Thoracic aorta (tissue), 2 donors: Measurements from ENCODE around the gene RUNX1. TPM values are rescaled to one million over a fixed set of nuclear protein-coding genes. Genes with fewer than 3 reads are reported as not detected.

Experiments
- ATAC-seq: fragments of 150-250 bp; one replicate; pipeline ENCODE4 v1.8.0; 2017; ENCODE audit warnings: low read depth; ENCODE audit not compliant: insufficient number of reproducible peaks, low FRiP score
- DNase-seq: peaks from one replicate; pipeline ENCODE4 v3.0.0-alpha.2; 2020; ENCODE audit warnings: low spot score
- H3K27ac ChIP-seq, 2 donors: fragments of 200-600 bp; sonication (generic); 1 replicate in 1 of 2; 2 replicates in 1 of 2; pipeline ENCODE4 v1.5.1; 2016; ENCODE audit warnings: mild to moderate bottlenecking in 2 of 2, moderate library complexity in 2 of 2
- H3K27me3 ChIP-seq: fragments of 200-600 bp; sonication (generic); replicated peaks from 2 replicates; pipeline ENCODE4 v1.6.0; 2016; ENCODE audit warnings: mild to moderate bottlenecking; ENCODE audit not compliant: insufficient read depth
- H3K36me3 ChIP-seq: fragments of 200-600 bp; sonication (generic); one replicate; pipeline ENCODE4 v1.5.1; 2016
- H3K4me1 ChIP-seq, 2 donors: fragments of 200-600 bp; sonication (generic); 1 replicate in 1 of 2; 2 replicates in 1 of 2; pipeline versions ENCODE4 v1.5.1 to v1.6.0; 2016; ENCODE audit warnings: low read depth in 2 of 2, mild to moderate bottlenecking in 1 of 2; ENCODE audit not compliant: control insufficient read depth in 1 of 2
- H3K4me3 ChIP-seq: fragments of 200-600 bp; sonication (generic); 2 replicates; pipeline ENCODE4 v1.5.1; 2016; ENCODE audit warnings: mild to moderate bottlenecking
- H3K9me3 ChIP-seq: fragments of 200-600 bp; sonication (generic); 2 replicates; pipeline ENCODE4 v1.5.1; 2016
- total RNA-seq, 2 donors: library from RNA; depleted of rRNA; stranded (reverse); fragments of >200 nt; gene quantifications; one replicate each; pipeline versions ENCODE4 v1.1.0 to v1.2.3, GENCODE V29; 2016
- TF ChIP-seq, protein P1 (sequence below): fragments of 200-600 bp; sonication (generic); IDR thresholded peaks from one replicate; pipeline ENCODE4 v1.5.1; 2019; ENCODE audit warnings: antibody characterized with exemption

RUNX1 gene
- total RNA-seq, 2 donors from 2014 or later = 47.4 to 64.7 TPM

DNA sequence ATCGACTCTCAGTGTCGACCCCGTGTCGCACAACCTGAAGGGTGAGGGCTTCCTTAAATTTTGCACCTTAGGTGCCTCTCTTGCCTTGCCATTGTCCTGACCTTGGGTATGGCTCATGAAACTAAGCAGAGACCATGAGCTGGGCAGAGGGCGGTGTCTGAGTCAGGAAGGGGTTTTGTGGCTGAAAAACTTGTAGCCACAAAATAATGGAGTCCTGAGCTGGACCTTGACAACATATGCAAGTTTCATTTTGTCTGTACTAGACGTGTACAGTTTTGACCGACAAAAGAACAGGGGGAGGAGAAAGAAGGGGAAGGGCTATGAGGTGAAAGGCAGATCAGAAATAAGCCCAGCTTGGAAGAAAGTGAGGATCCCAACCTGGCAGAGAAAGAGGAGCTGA is 8.3 kb upstream of the RUNX1 start:
- no peak for ATAC-seq
- H3K9me3 ChIP-seq = no peaks in the 10 kb centered on the region
- H3K36me3 ChIP-seq = no peaks in the 10 kb centered on the region
- H3K27me3 ChIP-seq = no peaks in the 10 kb centered on the region
- H3K27ac ChIP-seq = no peak overlapping the region
- DNase-seq = no peak
- H3K4me1 ChIP-seq = peaks cover 17 to 22% of the 10 kb centered on the region in 2 donors
- no peak overlapping the region for H3K4me3 ChIP-seq
- TF ChIP-seq, protein P1, sequence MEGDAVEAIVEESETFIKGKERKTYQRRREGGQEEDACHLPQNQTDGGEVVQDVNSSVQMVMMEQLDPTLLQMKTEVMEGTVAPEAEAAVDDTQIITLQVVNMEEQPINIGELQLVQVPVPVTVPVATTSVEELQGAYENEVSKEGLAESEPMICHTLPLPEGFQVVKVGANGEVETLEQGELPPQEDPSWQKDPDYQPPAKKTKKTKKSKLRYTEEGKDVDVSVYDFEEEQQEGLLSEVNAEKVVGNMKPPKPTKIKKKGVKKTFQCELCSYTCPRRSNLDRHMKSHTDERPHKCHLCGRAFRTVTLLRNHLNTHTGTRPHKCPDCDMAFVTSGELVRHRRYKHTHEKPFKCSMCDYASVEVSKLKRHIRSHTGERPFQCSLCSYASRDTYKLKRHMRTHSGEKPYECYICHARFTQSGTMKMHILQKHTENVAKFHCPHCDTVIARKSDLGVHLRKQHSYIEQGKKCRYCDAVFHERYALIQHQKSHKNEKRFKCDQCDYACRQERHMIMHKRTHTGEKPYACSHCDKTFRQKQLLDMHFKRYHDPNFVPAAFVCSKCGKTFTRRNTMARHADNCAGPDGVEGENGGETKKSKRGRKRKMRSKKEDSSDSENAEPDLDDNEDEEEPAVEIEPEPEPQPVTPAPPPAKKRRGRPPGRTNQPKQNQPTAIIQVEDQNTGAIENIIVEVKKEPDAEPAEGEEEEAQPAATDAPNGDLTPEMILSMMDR = no peak

DNA sequence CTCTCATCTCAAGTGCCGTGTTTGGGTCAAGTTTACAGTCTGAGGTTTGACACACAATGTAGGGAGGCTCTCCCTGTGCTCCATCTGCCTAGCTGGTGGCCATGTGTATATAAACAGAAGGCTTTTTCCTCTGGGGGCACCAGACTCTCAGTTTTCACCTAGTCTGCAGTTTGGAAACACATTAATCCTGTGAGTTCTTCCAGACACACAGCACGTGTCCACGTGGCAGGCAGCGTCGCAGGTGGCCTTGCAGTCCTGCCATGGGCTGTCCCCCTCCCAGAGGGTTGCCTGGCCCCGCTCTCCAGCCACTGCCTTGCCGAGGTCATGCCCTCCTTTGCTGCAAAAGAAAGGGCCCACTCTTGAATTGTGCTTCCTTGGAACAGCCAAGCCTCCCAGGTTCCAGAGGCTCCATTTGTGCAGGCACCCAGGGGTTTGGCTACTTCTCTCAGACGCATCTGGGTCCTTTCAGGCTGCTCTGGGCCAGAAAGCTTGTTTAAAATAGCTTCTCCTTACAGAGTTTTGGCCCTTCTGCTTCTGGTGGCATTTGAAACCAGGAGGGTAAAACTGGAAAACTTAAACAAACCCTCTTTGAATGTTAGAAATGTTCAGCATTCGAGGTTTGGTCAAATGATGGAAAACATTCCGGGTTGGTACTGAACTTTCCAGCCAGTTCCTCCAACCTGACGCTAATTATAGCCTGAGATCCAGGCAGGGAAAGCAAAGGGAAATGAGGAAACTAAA is 4.4 kb upstream of the RUNX1 start:
- Histone ChIP-seq H3K27ac (peak overlapping the region; percentile 81 to 83), H3K4me1 (peaks cover 49 to 59% of the 10 kb centered on the region in 2 donors), H3K36me3 (no peaks in the 10 kb centered on the region), H3K27me3 (no peaks in the 10 kb centered on the region), H3K9me3 (no peaks in the 10 kb centered on the region), H3K4me3 (peak overlapping the region; percentile 7)
- no peak for DNase-seq
- TF ChIP-seq, protein P1 = no peak
- ATAC-seq = no peak

DNA sequence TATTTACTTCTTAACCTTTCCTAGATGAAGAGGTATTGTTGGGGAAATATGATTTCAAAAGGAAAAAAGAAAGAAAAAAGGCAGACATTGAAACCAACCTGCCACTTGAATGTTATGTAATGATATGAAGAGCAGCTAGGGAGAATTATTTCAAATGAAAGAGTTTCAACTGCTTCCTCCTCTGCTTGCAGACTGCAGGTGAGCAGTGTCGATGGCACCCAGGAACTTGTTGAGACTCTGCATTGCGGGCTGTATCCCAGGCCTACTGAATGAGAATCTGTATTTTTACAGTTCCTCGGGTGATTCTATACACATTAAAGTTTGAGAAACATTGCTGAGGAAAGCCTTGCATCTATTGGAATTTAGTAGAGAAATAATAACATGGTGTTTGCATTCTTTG is 3.7 kb upstream of the RUNX1 start:
- peak overlapping the region; percentile 81 to 83 for H3K27ac ChIP-seq
- no peak for ATAC-seq
- no peaks in the 10 kb centered on the region for H3K36me3 ChIP-seq
- no peak overlapping the region for H3K4me3 ChIP-seq
- no peaks in the 10 kb centered on the region for H3K9me3 ChIP-seq
- TF ChIP-seq, protein P1 = no peak
- peaks cover 56 to 66% of the 10 kb centered on the region in 2 donors for H3K4me1 ChIP-seq
- no peak for DNase-seq
- H3K27me3 ChIP-seq = no peaks in the 10 kb centered on the region

DNA sequence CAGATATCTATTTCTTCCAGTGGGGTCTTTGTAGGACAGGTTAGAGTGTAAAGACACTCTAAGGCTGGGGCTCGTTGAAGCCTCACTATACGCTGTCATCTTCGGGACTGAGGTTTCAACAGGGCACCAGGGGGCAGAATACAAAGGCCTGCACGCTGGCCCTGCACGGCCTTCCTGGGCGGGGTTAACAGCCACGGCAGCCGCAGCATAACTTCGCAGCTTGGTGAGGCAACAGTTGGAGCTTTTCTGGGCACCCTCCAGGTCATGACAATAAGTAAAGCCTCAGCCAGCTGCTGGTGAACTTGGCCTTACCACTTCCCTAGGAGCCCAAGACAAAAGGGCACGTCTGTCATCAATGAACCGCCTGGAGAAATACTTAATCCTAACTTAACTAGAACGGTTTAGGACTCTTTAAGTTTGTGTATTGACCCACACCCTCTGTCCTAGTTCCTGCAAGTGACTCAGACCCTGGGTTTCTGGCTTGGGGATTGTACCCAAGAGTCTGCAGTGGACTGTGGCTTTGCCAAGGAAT is 2.3 kb upstream of the RUNX1 start:
- H3K9me3 ChIP-seq = no peaks in the 10 kb centered on the region
- H3K4me3 ChIP-seq = no peak overlapping the region
- TF ChIP-seq, protein P1 = peak; percentile 30
- no peaks in the 10 kb centered on the region for H3K27me3 ChIP-seq
- peaks cover 63 to 81% of the 10 kb centered on the region in 2 donors for H3K4me1 ChIP-seq
- peak overlapping the region; percentile 65 to 75 for H3K27ac ChIP-seq
- DNase-seq = peak; percentile 57
- H3K36me3 ChIP-seq = no peaks in the 10 kb centered on the region
- peak; percentile 51 for ATAC-seq

DNA sequence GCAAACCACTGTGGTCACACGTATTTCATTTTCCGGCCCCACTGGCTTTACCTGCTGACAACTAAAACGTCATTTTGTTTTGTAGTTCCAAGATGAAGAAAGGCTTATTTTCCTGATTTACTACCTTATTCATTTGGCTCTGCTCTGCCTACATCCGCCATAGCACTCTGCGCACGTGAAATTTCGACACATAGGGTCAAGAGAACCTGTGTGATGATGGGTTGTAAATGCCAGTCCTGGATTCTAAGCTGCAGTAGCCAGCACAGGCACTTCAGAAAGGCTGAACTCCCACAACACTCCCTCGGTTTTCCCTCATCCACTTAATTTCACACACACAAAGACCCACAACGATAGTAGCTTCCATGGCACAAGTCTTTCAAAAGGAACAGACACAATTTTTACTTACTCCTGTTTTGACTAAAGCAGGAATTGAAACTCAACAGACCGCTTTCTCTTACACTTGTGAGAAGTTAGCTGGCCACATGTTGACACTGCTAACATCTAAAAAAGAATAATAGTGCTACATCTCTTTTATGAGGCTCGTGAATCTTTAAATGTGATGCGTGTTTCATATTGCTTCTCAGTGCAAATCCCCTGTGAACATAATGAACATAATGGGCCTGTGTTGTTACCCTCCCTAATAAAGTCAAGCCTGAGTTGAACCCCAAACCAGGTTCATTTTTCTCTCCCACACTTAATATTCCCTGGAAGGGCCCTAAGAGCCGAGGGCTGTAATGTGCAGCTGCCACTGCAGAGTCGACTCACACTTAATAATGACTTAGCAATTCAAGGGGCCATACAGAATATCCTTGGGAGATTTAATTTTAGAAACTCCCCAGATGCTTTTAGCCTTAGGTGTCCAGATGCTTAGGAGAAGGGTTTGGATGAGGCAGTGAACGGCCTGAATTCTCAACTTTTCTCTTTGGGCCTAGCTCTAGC is 1.5 kb upstream of the RUNX1 start:
- Histone ChIP-seq H3K4me3 (no peak overlapping the region), H3K36me3 (no peaks in the 10 kb centered on the region), H3K4me1 (peaks cover 63 to 81% of the 10 kb centered on the region in 2 donors), H3K27me3 (no peaks in the 10 kb centered on the region), H3K9me3 (no peaks in the 10 kb centered on the region), H3K27ac (peak overlapping the region; percentile 65 to 75)
- no peak for ATAC-seq
- no peak for DNase-seq
- TF ChIP-seq, protein P1 = no peak
